HG03025 (cell line): ENCODE measurements around the gene GIGYF2.
"Not testable (repeated sequence)": the region's sequence is repeated elsewhere in the genome, so short reads cannot be mapped to it uniquely, and the experiment has no call there.

Experiments used
- ATAC-seq: cut with Tn5 transposase; IDR thresholded peaks from one replicate; pipeline ENCODE4 v1.9.1; 2021; ENCODE audit warnings: mild to moderate bottlenecking, moderate library complexity; ENCODE audit not compliant: unreplicated experiment, low FRiP score

GIGYF2 gene

DNA sequence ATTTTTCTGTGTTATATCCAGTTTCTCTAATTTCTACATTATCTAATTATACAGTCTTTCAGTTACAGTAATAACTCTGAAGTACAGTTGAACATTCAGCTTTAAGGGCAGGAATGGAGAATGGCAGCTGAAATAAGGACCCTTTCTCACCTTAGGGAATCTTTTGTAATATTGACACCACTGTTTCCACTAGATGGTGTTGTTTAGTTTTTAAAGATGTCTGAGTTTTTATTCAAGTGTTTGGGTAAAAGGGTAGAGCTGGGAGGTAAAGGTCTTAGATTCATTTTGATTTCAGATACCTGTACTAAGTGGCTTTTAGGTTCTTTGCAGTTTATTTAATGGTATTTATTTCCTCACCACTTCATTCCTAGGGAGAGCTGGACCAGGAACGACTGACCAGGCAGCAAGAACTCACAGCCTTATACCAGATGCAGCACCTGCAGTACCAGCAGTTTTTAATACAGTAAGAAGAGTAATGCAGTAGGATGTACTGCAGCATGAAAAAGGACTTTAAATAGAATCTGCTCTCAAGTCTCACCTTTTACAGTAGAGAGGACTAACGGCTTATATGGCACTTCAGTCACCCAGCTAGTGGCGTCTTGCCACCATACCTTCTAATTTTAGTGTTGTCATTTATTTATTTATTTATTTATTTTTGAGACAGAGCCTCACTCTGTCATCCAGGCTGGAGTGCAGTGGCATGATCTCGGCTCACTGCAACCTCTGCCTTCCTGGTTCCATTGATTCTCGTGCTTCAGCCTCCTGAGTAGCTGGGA lies 112.4 kb downstream of the GIGYF2 start:
- no peak for ATAC-seq

GRCh38 chr2:232810444-232810843 lies 113.3 kb downstream of the GIGYF2 start:
- ATAC-seq: no peak

- no peak for ATAC-seq
Measured at GRCh38 chr2:232815569-232815968, 118.4 kb downstream of the GIGYF2 start.

DNA sequence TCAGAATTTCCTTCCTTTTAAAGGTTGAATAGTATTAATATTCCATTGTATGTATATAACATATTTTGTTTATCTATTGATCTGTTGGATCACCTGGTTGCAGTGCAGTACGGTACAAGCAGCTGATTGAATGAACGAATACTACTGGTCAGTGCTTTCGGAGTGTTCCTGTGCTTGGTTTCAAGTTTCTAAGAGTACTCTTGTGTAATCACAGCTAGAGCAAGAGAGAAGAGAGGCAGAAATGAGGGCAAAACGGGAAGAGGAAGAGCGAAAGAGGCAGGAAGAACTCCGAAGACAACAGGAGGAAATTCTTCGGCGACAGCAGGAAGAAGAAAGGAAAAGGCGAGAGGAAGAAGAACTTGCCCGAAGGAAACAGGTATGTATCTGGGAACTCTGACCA lies 119.5 kb downstream of the GIGYF2 start:
- no peak for ATAC-seq

DNA sequence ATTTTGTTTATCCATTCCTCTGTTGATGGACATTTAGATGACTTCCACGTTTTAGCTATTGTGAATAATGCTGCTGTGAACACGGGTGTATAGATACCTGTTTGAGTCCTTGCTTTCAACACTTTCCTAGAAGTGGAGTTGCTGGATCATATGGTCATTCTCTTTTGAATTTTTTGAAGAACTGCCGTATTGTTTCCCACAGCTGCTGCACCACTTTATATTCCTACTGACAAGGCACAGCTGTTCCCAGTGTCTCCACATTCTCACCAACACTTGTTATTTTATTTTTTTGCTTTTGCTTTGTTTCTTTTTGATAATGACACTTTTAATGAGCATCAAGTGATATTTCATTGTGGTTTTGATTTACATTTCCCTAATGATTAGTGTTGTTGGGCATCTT lies 120.6 kb downstream of the GIGYF2 start:
- ATAC-seq: no peak

DNA sequence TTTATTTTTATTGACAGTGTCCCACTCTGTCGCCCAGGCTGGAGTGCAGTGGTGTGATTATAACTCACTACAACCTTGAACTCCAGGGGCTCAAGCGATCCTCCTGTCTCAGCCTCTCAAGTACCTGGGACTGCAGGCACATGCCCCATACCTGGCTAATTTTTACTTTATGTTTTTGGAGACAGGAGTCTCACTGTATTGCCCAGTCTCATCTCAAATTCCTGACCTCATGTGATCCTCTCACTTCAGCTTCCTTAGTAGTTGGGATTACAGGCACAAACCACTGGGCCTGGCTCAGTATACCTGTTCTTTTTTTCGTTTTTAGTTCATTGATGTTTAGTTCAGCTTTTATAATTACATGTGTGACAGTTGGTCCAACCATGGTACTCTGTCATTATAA lies 132.9 kb downstream of the GIGYF2 start:
- no peak for ATAC-seq

DNA sequence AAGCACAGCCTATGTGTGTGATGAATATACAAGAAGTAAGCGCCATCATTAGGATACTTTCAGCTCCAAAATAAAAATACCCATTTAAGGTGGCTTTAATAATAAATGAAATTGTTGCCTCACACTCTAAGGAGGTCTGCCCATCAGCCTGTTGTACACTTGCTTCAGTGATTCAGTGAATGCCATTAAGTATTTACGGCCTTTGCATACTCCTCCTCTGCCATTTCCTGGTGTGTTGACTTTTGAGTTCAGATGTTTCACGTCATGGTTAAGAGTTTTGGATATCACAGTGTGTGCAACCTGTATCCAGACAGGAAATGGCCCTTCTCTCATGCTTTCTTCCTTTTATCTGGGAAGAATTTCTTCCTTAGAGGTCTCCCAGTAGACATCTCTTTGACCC lies 134.4 kb downstream of the GIGYF2 start:
- ATAC-seq: no peak

- ATAC-seq: no peak
Measured at GRCh38 chr2:232833830-232834229, 136.7 kb downstream of the GIGYF2 start.

DNA sequence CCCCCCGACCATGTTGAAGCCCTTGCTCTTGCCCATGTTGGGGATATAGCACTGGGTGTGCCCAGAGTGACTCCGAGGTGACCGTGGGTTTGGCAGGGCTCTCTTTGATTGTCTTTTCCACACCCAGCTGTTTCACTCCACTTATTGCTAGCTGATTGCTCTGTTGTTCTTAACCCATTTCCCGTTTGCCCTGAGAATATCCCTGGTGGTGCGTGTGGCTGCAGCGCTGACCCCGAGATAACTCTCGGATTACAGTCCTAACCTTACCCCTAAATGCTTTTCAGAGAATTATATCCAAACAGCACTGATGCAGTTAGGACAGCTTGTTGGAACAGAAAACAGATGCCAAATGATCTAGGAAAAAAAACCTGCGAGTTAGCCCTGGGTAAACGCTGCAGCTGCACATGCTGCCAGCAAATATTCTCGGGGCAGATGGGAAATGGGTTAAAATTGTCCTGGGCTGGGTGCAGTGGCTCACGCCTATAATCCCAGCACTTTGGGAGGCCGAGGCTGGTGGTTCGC lies 138.6 kb downstream of the GIGYF2 start:
- no peak for ATAC-seq

- ATAC-seq: no peak
Measured at GRCh38 chr2:232836934-232837333, 139.8 kb downstream of the GIGYF2 start.

GRCh38 chr2:232838406-232838874 lies 141.3 kb downstream of the GIGYF2 start:
- ATAC-seq: no peak

DNA sequence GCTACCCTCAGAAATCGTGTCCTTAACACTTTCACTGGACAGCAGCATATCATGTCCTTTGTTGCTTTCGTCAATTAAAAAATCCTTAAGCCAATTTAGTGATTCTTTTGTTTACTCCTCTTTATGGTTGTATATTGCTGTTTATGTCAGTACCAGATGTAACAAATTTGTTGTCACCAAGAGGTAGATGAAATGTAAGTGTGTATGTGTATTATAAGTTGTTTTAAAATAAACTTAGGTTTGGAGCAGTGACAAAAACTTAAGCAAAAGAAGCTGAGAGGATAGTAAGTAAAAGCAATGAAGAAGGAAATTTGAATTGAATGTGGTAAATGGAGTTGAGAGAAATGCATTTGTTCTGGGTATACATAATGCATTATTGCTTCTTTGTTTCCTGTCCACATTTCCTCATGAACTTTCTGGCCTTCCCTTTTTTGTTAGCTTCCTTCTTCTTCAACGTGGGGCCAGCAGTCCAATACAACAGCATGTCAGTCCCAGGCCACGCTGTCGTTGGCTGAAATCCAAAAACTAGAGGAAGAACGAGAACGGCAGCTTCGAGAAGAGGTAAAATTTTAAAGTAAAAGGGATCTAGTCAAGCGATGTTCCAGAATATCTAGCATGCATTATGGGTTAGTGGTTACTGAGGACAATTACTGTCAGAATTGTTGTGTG lies 142.4 kb downstream of the GIGYF2 start:
- no peak for ATAC-seq

GRCh38 chr2:232842689-232843088 lies 145.6 kb downstream of the GIGYF2 start:
- ATAC-seq: no peak

DNA sequence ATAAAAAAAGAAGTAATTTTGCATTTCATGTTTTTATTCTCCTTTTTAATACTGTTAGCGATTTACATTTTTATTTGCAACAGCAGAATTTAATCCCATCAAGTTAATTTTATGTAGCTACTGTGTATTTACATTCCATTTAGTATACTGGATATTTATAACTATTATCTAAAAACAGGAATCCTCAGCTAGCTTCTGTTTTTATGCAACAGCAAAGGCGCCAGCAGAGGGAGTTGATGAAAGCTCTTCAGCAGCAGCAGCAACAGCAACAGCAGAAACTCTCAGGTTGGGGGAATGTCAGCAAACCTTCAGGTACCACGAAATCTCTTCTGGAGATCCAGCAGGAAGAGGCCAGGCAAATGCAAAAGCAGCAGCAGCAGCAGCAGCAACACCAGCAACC lies 146.7 kb downstream of the GIGYF2 start:
- ATAC-seq: no peak

DNA sequence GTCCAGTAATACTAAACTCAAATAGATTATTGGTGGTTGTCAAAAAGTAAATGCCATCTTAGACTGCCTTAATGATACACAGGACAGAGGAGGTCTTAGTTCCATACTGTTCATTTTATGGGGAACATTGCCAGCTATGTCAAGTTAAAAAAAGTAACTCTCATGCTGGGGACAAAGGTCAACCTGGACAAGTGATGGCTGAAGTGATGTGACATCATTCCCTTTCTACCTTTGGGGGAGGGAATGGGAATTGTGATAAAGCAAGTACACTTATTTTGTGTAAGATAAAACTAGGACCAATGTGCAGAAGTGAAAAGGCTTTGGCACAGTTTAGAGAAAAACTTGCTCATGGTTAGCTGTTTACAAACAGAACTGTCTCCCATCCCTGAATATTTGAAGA lies 148.9 kb downstream of the GIGYF2 start:
- ATAC-seq: no peak

- ATAC-seq: no peak
Measured at GRCh38 chr2:232850039-232850438, 152.9 kb downstream of the GIGYF2 start.

- ATAC-seq: not testable (repeated sequence)
Measured at GRCh38 chr2:232852081-232852480, 154.9 kb downstream of the GIGYF2 start.

DNA sequence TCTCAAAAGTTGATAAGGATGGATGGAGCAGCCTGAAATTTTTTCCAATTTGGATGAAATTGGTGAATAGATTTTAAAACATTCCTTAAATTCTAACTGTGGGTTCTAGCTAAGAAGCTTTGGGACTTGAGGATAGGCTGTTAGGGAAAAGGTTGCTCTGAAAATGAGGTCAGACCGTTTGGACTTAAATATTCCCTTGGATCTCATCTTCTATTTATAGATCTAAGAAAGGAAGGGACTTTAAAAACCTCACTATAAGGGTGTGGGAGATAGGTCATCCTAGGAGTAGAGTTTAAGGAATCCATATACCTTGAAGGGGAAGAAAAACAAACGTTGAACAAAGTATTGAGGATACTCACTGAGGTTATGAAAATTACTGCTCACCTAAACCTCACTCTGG lies 155.5 kb downstream of the GIGYF2 start:
- ATAC-seq: no peak

DNA sequence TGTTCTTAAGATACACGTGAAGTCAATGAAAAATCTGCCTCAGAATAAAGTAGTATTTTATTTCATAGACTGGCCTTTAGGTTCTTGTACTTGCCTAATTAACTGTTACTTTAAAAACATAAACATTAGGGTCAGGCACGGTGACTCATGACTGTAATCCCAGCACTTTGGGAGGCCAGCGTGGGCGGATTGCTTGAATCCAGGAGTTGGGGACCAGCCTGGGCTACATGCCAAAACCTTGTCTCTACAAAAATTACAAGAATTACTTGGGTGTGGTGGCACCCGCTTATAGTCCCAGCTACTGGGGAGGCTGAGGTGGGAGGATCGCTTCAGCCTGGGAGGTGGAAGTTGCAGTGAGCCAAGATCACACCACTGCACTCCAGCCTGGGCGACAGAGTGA lies 157.0 kb downstream of the GIGYF2 start:
- no peak for ATAC-seq

- no peak for ATAC-seq
Measured at GRCh38 chr2:232857158-232857563, 160.0 kb downstream of the GIGYF2 start.

GRCh38 chr2:232859385-232859916 lies 162.3 kb downstream of the GIGYF2 start:
- no peak for ATAC-seq
